ENCODE results near the gene CTIF.

Gene CTIF

GRCh38 chr18:48806551-48807261, 267.9 kb downstream of the CTIF start:
- DNase-seq = peak in 2 of 5 donors; percentile 15 to 68

- no peak for DNase-seq
Measured at GRCh38 chr18:48808476-48808875, 269.6 kb downstream of the CTIF start.

DNA sequence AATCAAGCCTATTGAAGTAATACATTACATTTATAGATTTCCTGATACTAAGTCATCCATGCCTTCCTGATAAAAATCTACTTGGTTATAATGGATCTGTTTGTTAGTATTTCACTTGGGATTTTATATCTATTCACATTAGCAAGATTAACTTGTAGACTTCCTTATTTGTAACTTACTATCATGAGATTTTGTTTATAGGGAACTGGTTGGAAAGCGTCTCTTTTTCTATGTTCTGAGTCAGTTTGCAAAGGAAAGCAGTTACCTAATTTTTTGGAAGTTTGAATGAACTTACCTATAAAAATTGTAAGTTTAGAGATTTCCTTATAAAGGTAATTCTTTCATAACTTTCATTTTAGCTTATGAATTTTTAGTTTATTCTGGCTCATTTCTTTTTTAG, 270.5 kb downstream of the CTIF start:
- no peak for DNase-seq

DNA sequence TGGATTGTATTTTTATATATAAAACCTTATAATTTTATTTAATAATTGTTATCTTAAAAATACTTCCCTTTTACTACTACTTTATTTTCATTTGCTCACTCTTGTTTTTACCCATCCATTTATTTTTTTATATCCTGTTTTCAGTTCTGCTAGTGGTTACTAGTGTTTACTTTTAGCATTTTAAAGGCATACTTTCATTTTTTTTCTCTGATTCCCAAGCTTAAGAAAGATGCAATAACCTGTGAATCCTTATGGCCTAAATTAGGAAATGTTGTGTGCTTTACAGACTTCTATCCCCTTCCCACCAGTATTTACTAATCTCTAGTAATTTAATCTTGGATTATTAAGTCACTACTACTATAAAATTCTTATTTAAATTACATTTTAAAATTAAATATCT, 272.0 kb downstream of the CTIF start:
- DNase-seq = no peak

DNA sequence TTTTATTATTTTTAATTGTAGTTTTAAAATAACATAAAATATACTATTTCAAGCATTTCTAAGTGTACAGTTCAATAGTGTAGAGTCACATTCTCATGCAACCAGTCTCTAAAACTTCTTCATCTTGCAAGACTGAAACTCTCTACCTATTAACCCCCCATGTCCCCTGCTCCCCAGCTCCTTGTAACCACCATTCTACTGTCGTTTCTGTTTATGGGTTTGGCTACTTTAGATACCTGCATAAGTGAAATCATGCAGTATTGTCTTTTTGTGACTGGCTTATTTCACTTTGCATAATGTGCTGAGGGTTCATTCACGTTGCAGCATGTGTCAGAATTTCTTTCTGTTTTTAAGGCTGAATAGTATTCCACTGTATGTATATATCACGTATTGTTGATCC, 272.6 kb downstream of the CTIF start:
- no peak for DNase-seq

DNA sequence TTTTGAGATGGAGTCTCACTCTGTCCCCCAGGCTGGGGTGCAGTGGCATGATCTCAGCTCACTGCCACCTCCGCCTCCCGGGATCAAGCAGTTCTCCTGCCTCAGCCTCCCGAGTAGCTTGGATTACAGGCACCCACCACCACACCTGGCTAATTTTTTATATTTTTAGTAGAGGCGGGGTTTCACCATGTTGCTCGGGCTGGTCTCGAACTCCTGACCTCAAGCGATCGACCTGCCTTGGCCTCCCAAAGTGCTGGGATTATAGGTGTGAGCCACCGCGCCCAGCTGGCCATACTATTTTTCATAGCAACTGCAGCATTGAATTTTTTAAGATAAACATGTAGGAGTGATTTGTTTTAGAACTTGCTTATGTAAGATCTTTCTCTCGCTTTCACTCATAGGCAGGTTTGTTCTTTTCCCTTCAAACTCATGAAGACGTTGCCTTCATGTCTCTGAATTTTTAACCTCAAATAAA, 273.2 kb downstream of the CTIF start:
- DNase-seq = peak in 1 of 5 donors; percentile 56

DNA sequence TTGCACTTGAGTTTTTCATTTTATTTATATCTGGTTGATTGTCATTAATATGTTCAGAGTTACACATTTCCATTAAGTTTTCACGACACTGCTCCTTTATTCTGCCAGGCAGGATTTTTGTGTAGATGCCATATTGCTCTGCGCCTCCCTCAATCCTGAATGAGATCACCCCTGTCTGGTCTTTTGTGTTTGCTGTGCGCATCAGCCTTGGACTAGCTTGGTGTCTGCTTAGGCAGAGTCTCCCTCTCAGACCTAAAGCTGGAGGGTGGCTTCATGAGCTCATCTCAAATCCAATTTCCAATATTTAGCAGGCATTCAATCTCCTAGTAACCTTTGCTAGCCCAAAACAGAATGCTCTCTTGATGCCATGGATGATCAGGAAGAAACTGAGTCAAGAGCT, 274.5 kb downstream of the CTIF start:
- no peak for DNase-seq

GRCh38 chr18:48813833-48814489, 275.1 kb downstream of the CTIF start:
- peak in 4 of 5 donors; percentile 20 to 66 (median 40) for DNase-seq

DNA sequence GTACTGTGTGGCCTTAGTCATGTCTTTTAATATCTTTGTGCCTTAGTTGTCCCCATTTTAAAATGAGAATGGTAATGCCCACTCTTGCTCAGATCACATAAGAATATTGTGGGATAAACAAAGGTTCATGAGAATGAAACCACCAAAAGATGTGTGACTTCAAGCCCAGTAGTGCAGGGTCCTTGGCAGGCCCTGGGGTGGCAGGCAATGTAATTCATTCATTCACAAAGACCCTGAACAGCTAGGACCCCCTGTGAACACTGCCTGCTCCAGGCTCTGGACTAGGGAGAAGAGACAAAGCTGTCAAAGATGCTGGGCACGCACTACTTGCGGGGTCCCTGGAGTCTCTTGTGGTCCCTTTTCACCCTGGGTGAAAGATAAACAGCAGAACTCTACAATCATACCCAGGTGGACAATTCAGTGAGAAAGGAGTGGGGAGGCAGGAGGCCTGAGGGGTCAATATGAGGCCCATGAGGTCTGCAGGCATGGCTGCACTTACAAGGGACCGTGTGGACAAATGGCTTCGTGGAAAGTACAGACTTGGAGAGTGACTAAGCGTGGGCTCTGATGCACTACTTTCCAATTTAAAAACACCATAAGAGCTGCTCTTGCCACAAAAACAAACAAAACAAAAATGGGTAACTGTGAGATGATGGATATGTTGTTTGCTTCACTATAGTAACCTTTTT, 275.8 kb downstream of the CTIF start:
- DNase-seq = peak in 1 of 5 donors; percentile 39

GRCh38 chr18:48815179-48815515, 276.3 kb downstream of the CTIF start:
- DNase-seq = no peak

DNA sequence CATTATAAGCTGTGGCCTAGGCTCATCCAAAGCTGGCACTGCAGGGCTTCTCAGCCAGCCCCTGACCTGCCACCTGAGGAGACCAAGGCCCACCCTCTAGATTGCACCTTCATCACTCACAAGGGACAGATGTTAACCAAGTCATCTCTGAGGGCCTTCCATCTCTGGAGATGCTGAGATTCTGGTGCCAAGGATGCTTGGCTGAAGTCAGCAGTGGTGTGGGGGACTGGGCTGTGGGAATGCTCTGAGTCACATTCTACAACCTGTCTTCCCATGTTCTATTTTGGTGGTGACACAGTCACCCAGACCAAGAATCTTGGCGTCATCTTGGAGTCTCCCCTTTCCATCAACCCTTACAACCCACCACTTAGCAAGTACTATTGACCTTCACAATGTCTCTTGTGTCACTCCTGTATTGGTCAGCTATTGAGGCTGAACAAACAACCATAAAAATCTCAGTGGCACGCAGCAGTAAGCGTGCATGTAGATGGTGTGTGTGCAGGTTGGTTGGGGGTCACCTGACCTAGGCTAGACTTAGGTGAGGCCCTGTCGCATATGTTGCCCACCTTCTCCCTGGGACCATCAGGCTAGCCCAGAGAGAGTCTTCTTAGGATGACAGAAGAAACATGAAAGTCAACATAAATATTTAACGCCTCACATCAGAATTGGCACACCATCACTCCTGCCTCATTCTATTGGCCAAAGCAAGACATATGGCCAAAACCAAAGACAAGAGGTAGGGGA, 276.9 kb downstream of the CTIF start:
- no peak for DNase-seq

DNA sequence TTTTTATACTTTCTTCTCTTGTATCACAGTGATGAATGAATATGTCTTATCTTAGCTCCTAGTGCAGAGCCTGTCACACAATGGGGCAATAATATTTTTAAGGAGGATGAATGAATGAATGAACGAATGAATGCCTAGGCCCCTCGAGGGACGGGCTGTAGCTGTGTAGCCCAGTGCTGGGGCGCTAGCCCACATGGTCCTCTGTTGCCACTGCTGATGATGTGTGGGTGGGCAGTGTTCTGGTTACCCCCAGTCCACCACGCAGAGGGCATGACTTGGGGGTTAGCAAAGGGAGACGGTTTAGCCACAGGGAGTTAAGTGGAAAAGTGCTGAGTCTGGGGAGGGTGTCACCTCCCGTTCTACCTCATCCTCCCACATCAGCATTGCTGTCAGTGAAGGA, 277.7 kb downstream of the CTIF start:
- no peak for DNase-seq

- DNase-seq = no peak
Measured at GRCh38 chr18:48817021-48817461, 278.2 kb downstream of the CTIF start.

DNA sequence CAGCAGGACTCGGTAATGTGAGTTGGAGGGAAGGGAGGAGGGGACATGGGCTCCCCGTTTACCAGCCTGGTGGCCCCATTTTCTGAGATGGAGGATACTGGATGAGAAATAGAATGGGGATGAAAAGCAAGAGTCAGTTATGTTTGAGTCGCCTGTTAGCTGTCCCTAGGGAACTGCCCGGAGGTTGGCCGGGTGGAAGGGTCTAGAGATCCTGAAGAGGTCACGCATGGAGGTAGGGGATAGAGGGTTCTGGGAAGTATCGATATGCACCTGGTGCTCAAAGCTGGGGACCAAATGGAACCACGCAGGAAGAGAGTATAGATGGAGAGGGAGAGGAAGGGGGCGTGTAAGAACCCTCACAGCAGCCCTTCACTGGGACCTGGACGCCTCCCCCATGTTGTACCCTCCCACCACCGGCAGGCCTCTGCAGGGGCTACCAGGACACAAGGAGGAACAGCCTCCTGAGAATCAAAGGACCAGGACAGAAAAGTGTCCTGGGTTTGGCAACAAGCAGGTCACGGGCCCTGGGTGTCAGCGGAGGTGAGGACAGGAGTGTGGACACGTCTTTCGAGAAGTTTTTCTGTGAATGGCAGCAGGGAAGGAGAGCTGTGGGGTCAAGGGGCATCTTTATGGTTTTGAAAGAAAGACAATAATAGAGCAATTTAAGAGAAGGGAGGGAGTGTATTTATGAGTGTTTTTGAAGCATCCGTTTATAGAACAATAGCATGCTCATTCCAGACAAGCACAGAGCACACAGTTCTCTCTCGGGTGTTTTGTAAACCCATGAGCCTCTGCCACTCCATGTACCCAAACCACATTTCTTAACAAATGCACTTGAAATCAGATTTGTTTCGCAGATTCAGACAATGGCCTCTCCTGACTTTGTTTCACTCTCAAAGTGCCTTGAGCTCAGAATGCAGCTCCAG, 279.8 kb downstream of the CTIF start:
- no peak for DNase-seq

DNA sequence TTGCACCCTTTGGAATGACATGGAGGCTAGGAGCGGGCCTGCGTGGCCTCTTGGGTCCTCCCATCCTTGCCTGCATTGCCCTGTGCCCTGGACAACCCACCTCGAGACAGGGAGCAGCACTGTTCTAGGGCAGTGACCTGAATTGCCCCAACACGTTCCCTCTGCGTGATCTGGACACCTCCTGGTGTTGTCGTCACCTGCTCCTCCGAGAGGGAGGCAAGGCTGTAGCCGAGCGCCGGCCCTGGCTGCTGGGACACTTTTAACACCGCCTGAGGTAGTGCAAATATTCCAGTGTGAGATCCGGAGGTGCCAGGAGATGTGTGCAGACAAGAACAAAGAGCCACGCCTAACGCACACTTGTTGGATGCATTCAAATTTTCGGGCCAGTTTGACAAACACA, 280.4 kb downstream of the CTIF start:
- no peak for DNase-seq

DNA sequence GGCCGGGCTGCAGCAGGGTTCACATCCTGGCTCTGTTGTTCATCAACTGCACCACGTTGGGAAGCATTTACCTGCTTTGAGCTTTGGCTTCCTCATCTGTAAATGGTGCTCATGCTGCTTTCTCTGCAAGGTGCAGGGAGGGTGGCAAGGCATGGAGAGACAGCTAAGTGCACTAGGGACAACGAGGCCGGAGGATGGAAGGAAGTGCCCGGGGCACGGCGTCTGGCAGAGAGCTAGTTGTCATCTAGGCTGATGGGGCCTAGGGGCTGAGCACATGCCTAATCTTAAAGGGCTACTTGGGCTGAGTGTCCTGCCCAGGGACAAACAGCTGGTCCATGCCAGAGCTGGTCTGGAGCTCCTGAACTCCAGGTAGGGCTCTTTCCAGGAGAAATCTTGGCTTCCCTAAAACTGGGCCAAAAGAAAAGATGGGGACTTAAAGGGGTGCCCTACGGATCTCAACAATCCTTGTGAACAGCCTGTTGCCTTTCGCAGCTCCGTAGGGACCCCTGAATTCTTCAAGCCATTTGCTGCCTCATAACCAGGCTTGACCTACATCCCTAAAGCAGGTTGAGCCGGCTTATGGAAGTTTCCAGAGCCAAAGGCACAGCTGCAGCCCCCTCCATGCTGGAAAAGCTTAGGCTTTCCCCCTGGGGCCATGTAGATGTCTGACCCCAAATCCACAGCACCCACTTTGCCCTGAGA, 281.1 kb downstream of the CTIF start:
- DNase-seq = no peak

DNA sequence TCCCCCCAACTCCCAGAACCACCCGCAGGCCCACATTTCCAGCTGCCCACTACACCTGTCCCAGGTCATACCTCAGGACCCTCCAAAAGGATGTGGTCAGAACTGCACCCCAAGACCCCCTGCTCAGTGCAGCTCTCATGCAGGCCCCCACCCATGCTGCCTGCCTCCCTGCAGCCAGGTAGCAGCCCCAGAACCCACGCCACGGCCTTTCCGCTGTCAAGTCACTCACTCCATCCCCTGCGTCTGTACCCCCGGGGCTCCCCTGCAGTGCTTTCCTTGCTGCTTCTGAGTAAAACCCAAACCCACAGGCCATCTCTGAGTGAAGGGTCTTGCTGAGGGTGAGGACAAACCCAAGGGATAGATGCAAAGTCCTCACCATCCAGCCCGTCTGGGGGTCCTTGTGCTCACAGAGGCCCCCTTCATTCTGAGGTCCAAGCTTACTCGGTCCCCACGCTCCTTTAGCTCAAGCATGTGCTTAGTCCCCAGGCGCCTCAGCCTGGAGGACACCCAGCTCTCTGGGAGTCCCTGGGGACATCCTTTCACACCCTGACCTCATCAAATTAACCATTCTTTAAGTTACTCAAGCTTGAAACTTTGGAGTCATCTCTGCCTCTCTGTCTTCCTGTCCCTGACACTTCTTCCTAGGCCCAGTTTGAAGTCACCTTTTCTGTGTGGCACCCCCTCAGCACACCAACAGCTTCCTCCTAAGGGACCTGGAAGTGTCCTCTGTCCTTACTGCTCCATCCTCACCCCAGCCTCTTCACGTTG, 281.8 kb downstream of the CTIF start:
- peak in 1 of 5 donors; percentile 78 for DNase-seq

GRCh38 chr18:48821251-48821590, 282.4 kb downstream of the CTIF start:
- DNase-seq = no peak

DNA sequence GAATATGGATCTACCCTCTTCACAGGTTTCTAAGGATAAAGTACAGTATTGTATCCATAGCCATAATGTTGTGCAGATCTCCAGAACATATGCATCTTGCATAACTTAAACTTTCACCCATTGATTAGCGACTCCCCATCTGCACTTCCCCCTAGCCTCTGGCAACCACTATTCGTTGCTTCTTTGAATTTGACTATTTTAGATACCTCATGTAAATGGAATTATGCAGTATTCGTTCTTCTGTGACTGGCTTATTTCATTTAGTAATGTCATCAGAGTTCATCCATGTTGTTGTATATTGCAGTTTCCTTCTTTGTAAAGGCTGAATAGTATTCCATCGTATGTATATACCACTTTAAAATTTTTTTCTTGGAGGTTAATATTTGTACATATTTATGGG, 283.0 kb downstream of the CTIF start:
- no peak for DNase-seq

DNA sequence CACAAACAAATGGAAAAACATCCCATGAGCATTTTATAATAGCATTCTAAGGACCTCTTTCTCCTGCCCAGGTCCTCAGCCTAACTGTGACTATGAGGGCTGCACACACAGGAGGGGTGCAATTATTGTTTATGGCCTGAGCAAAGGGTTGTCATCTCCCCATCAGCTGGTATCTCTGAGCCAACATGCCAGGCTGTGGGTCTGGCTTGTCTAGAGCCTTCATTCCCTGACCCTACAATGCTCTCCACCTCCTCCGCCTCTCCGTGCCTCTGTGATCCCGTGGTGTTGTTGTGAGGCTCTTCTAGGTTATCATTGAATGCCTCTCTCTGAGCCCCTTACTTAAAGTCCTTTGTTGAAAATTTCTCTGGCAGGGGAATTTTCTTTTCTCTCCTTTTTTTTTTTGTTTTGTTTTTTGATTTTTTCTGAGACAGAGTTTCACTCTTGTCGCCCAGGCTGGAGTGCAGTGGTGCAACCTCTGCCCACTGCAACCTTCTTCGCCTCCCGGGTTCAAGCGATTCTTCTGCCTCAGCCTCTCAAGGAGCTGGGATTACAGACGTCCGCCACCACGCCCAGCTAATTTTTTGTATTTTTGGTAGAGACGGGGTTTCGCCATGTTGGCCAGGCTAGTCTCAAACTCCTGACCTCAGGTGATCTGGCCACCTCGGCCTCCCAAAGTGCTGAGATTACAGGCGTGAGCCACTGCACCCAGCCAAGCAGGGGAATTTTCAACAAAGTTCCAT, 285.6 kb downstream of the CTIF start:
- DNase-seq = no peak
